OCI-LY7 (cell line): ENCODE data around the gene RELCH. TPM values are rescaled to one million over a fixed set of nuclear protein-coding genes. Genes with fewer than 3 reads are reported as not detected.

Experiments
- BruUV-seq: library from RNA; stranded (reverse); fragments of 400-500 nt; replicated peaks from 2 replicates; lab custom pipeline; 2021; lab: Mats Ljungman, UMichigan
- CTCF ChIA-PET: fragments of 300-600 bp; sonication (Branson Sonifier 250); formaldehyde crosslinking; loops from one replicate; lab custom pipeline; 2022; ENCODE audit warnings: antibody characterized with exemption; ENCODE audit not compliant: unreplicated experiment; lab: Charles Lee
- POLR2A ChIA-PET: fragments of 300-600 bp; sonication (Branson Sonifier 250); formaldehyde crosslinking; loops from one replicate; lab custom pipeline; 2022; ENCODE audit warnings: antibody characterized with exemption; lab: Charles Lee
- DNase-seq: peaks from one replicate; pipeline ENCODE4 v3.0.0-alpha.2; 2015; ENCODE audit warnings: low spot score
- H2AFZ ChIP-seq: fragments of 200-600 bp; sonication (generic), shearing (Covaris generic); 2 replicates; pipeline ENCODE4 v1.6.1; 2014; ENCODE audit warnings: mild to moderate bottlenecking, antibody characterized with exemption, low read length, moderate library complexity
- H3K27ac ChIP-seq: fragments of 200-600 bp; sonication (generic); 2 replicates; pipeline ENCODE4 v1.5.1; 2014; ENCODE audit warnings: mixed run types, low read depth, mild to moderate bottlenecking, moderate library complexity, low read length, inconsistent platforms; ENCODE audit not compliant: poor library complexity, severe bottlenecking
- H3K36me3 ChIP-seq: fragments of 200-600 bp; sonication (generic); 2 replicates; pipeline ENCODE4 v1.6.1; 2014; ENCODE audit warnings: mild to moderate bottlenecking, antibody characterized with exemption, low read length, moderate library complexity, mixed read lengths; ENCODE audit not compliant: insufficient read depth
- H3K4me1 ChIP-seq: fragments of 200-600 bp; sonication (generic); 2 replicates; pipeline ENCODE4 v1.5.1; 2014; ENCODE audit warnings: mild to moderate bottlenecking, low read length; ENCODE audit not compliant: insufficient read depth, poor library complexity, severe bottlenecking
- H3K4me2 ChIP-seq: fragments of 200-600 bp; sonication (generic); 2 replicates; pipeline ENCODE4 v1.6.1; 2014; ENCODE audit warnings: mild to moderate bottlenecking, low read length
- H3K4me3 ChIP-seq: fragments of 200-600 bp; sonication (generic); 2 replicates; pipeline ENCODE4 v1.5.1; 2014; ENCODE audit warnings: mild to moderate bottlenecking, low read depth, low read length; ENCODE audit not compliant: poor library complexity, severe bottlenecking
- H3K79me2 ChIP-seq: fragments of 200-600 bp; sonication (generic); 2 replicates; pipeline ENCODE4 v1.6.1; 2016; ENCODE audit warnings: low read depth, mild to moderate bottlenecking, low read length, moderate library complexity, mixed read lengths; ENCODE audit not compliant: insufficient read depth
- H3K9me2 ChIP-seq: fragments of 200-600 bp; sonication (generic); 2 replicates; pipeline ENCODE4 v1.6.1; 2016; ENCODE audit warnings: mild to moderate bottlenecking, low read length, mixed read lengths; ENCODE audit not compliant: insufficient read depth
- H3K9me3 ChIP-seq: fragments of 200-600 bp; sonication (generic); 2 replicates; pipeline ENCODE4 v1.6.1; 2014; ENCODE audit warnings: mild to moderate bottlenecking, mixed run types, low read length, mixed read lengths
- H4K20me1 ChIP-seq: fragments of 200-600 bp; sonication (generic); 2 replicates; pipeline ENCODE4 v1.6.1; 2014; ENCODE audit warnings: mild to moderate bottlenecking, antibody characterized with exemption, low read length, moderate library complexity, mixed read lengths; ENCODE audit not compliant: insufficient read depth
- EZH2phosphoT487 ChIP-seq: fragments of 200-600 bp; sonication (generic); IDR thresholded peaks from 2 replicates; pipeline ENCODE4 v1.6.1; 2018; ENCODE audit warnings: low read depth, borderline replicate concordance, mild to moderate bottlenecking, mixed run types, antibody characterized with exemption, low read length, moderate library complexity, mixed read lengths
- intact Hi-C: fragments of 100-400 bp; cut with micrococcal nuclease; formaldehyde crosslinking; loops from one replicate; pipeline ENCODE4 v1.10.0; 2022; ENCODE audit not compliant: unreplicated experiment
- total RNA-seq, 2 experiments: library from RNA; depleted of rRNA in 1 of 2; stranded (reverse); fragments of >200 nt in 1 of 2; shearing (Covaris generic) in 1 of 2; gene quantifications; 2 replicates each; pipeline ENCODE4 v1.2.3, GENCODE V29; 2014 to 2022
- TF ChIP-seq, protein P1 (sequence below): fragments of 200-600 bp; sonication (generic); conservative IDR thresholded peaks from 2 replicates; pipeline ENCODE4 v1.5.1; 2014; ENCODE audit warnings: mild to moderate bottlenecking, antibody characterized with exemption, low read length, moderate library complexity, mixed read lengths

The RELCH gene
- total RNA-seq, 2 experiments from 2014 or later: 21.2 to 23.1 TPM

GRCh38 chr18:62338446-62339105 is 151.5 kb downstream of the RELCH start:
- intact Hi-C loops: no loop called here
- Histone ChIP-seq H3K27ac (no peak overlapping the region), H4K20me1 (no peaks in the 10 kb centered on the region), H2AFZ (no peak overlapping the region), H3K4me2 (no peak overlapping the region), H3K4me1 (no peaks in the 10 kb centered on the region), H3K36me3 (no peaks in the 10 kb centered on the region), H3K9me2 (no peaks in the 10 kb centered on the region), H3K4me3 (no peak overlapping the region), H3K9me3 (no peaks in the 10 kb centered on the region), H3K79me2 (no peaks in the 10 kb centered on the region)
- CTCF ChIA-PET: no interaction called here
- TF ChIP-seq, protein P1, sequence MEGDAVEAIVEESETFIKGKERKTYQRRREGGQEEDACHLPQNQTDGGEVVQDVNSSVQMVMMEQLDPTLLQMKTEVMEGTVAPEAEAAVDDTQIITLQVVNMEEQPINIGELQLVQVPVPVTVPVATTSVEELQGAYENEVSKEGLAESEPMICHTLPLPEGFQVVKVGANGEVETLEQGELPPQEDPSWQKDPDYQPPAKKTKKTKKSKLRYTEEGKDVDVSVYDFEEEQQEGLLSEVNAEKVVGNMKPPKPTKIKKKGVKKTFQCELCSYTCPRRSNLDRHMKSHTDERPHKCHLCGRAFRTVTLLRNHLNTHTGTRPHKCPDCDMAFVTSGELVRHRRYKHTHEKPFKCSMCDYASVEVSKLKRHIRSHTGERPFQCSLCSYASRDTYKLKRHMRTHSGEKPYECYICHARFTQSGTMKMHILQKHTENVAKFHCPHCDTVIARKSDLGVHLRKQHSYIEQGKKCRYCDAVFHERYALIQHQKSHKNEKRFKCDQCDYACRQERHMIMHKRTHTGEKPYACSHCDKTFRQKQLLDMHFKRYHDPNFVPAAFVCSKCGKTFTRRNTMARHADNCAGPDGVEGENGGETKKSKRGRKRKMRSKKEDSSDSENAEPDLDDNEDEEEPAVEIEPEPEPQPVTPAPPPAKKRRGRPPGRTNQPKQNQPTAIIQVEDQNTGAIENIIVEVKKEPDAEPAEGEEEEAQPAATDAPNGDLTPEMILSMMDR: no peak
- no peak for TF ChIP-seq EZH2phosphoT487
- POLR2A ChIA-PET: no interaction called here
- DNase-seq: no peak
- BruUV-seq: no TSS peak

- no TSS peak for BruUV-seq
- Histone ChIP-seq H3K4me3 (no peak overlapping the region), H3K79me2 (no peaks in the 10 kb centered on the region), H4K20me1 (no peaks in the 10 kb centered on the region), H3K36me3 (no peaks in the 10 kb centered on the region), H3K4me1 (no peaks in the 10 kb centered on the region), H3K4me2 (no peak overlapping the region), H2AFZ (no peak overlapping the region), H3K9me3 (no peaks in the 10 kb centered on the region), H3K27ac (no peak overlapping the region), H3K9me2 (no peaks in the 10 kb centered on the region)
- POLR2A ChIA-PET: no interaction called here
- intact Hi-C loops: no loop called here
- CTCF ChIA-PET: no interaction called here
- DNase-seq: no peak
- TF ChIP-seq, protein P1: no peak
- TF ChIP-seq EZH2phosphoT487: no peak
Measured at GRCh38 chr18:62339106-62339988, 152.3 kb downstream of the RELCH start.
